ENCODE data around the gene LILRB5.
"Not testable (repeated sequence)": the region's sequence is repeated elsewhere in the genome, so short reads cannot be mapped to it uniquely, and the experiment has no call there.

LILRB5 gene

DNA sequence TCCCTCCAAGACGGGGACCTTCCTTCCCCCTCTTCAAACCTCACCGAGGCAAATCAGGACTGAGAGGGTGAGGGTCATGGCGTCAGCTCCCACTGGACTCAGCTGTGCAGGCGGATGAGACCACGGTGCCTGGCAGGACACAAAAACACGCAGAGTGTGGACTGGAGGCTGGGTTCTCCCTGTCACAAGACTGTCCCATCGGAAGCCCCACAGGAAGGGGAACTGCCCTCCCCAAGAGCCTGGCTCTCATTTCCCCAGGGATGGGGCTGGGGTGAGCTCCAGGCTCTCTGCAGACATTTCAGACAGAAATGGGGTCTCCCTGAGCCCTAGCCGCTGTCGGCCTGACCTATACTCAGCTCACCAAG, at the start of gene LILRB5:
LILRB5 (minus strand) TSS at position 158 of the 365 bp plus-strand sequence; CDS start at position 78, 80 bp downstream.
- DNase-seq = no peak

DNA sequence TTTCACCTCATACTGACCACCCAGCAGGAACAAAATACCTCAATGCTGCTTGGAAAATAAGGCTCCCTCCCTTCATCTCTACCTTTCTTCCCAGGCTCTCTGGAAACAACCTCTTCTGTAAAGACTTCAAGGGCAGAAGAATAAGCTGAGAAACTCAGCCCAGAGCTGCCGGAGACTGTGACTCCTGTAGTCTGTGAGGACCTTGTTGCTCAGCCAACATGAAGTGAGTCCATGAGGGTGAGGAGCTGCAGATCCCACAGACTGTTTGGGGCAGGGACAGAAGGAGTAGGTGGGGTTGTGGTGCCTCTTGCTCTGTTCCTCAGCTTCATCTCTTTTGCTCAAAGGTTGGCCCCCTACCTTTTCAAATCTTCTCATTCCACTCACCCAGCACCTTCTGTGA, 48.1 kb upstream of the LILRB5 start:
- no peak for DNase-seq

DNA sequence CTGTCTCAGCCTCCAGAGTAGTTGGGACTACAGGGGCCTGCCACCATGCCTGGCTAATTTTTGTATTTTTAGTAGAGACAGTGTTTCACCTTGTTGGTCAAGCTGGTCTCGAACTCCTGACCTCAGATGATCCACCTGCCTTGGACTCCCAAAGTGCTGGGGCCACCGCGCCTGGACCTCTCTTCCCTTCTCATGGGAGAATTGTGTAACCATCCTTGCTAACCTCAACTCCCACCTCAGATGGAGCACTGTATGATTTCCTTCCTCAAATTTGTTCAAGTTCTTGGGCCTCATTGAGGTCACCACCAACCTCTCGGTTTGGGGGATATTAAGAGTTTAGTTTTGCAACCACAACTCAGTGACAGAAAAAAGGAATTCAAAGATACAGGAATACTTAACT, 45.2 kb upstream of the LILRB5 start:
- no peak for DNase-seq

DNA sequence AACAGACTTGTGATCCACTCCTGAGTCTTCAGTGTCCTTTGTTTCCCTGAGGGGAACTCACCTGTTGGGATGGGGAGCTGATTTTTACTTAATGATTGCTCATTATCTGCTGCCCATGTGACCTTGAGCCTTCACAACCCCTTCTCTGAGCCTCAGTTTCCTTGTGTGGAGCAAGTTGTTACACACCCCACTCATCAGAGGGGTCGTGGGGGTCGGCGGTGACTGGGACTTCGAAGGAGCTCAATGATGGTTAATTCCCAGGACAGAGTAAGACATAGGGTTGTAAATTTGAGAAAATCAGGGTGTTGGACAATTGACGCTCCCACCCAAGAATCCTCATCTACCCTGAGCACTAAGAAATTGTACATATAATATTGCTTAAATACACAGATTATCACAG, 42.4 kb upstream of the LILRB5 start:
- DNase-seq = no peak

DNA sequence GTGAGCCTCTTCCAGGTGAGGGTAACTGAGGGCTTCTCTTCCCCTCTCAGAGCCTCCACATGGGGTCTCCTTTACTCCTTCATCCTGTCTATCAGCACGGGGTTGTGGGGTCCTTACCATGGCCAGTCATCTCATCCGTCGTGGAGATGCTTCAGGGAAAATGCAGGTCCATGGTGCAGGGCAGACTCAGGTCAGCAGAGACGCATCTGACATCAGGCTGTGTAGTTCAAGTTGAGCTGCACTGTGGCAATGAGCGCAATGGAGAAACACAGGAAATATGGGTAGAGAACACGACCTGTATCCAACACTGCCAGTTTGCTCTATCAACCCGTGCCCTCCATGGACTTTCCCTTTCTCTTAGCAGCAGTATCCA, 42.0 kb upstream of the LILRB5 start:
- DNase-seq = no peak

DNA sequence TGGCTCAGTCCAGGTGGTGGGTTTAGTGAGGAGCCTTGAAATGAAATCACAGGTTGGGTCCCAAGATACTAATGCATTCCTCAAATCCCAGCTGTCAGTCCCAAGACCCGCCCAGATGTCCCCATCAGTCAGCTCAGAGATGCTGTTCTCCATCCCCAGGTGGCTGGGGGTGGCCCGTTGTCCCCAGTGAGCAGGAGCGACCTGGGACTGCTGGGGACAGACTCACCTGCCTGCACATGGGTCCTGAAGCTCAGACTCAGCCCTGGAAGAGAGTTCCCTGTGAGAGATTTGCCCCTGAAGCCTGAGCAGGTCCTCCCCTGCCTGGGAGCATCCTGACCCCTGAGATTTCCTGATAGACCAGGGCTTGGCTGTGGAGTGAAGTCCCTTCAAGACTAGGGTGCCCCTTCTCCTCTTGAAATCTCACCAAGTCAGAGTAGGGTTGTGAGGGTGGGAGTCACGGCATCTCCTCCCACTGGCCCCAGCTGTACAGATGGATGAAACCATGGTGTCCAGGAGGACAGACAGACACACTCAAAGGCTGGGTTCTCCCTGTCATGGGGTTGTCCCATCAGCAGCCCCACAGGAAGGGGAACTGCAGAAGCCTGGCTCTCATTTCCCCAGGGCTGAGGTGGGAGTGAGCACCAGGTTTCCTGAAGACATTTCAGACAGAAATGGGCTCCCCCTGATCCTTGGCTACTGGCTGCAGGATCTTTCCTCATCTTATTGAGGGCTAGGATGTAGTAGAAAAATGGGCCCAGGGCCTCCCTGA, 41.5 kb upstream of the LILRB5 start:
- no peak for DNase-seq

DNA sequence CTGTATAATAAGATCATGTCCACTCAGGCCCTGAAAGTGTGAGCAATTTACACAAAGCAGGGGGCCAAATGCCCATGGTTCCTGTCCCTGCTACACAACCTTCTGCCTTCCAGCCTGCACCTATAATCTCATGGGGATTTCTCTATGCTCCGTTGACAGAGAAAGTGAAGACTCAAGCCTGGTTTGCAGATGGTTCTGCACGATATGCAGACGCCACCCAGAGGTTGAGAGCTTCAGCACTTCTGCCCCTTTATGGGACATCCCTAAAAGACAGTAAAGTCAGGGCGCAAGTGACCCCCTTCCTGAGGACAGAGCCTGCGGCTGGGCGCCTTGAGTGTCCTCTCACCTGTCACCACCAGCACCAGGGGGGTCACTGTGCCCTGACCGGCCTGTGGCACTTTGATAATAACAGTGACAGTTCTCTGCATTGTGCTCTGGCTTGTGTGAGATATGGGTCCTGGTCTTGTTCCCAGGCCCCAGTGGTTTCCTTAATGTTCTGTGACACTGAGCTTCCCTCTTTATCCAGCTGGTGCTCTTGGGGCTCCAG, 40.8 kb upstream of the LILRB5 start:
- no peak for DNase-seq

DNA sequence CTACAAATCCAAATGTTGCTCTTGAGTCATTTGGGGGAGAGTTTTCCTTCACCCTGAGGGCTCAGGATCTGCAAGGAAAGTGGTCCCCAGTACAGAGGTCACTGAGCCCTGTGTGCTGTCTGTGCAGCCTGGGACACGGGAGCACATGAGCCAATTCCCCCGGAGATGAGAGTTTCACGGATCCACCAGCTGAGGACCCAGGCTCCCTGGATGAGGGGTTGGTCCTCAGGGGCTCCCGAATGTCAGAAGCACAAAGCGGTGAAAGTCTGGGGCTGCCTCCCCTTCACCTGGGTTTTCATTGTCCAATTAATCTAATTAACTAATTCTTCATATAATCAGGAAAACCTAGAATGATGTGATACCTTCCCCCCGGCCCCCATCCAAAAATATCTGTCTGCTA, 37.5 kb upstream of the LILRB5 start:
- no peak for DNase-seq

DNA sequence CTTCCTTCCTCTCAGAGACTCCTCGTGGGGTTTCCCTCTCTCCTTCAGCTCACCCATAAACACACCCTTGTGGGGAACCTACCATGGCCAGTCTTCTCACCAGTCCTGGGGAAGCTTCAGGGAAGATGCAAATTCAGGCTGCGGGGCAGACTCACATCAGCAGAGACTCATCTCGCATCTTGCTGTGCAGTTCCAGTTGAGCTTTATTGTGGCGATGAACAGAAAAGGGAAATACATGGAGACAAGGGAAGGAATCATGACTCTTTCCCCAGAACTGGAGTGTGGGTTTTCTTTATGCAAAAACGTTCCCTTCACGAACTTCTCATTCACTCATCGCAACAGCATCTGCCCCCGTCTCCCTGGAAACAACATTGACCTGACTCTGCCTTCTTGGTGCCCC, 32.1 kb upstream of the LILRB5 start:
- DNase-seq = not testable (repeated sequence)

DNA sequence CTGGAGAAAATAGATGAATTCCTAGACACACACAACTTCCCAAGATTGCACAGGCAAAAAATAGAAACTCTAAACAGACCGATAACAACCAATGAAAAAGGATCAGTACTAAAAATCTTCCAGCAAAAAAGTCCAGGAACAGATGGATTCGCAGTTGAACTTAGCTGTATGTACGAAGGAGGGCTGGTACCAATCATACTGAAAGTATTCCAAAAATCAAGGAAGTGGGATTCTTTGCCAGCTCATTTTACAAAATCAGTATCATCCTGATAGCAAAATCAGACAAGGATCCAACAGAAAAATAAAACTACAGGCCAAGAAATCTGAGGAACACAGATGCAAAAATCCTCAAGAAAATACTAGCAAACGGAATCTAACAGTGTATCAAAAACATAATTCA, 30.4 kb upstream of the LILRB5 start:
- DNase-seq = no peak

DNA sequence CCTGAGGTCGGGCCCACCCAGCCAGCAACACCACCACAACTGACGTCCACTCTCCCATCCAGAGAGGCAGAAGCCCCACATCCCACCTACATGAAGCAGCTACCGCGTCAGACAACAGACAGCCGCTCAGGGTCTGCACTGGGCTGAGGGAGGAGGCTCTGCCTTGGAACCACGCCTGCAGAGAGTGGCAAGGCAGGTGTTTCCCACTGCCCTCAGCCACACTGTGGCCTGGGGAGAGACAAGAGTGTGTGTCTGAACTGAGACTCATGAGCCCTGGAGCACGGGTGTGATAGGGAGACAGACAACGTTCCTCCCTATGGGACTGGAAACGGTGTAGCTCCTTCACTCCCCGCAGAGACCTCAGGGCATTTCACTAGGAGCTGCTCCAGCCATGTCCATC, 29.2 kb upstream of the LILRB5 start:
- not testable (repeated sequence) for DNase-seq

DNA sequence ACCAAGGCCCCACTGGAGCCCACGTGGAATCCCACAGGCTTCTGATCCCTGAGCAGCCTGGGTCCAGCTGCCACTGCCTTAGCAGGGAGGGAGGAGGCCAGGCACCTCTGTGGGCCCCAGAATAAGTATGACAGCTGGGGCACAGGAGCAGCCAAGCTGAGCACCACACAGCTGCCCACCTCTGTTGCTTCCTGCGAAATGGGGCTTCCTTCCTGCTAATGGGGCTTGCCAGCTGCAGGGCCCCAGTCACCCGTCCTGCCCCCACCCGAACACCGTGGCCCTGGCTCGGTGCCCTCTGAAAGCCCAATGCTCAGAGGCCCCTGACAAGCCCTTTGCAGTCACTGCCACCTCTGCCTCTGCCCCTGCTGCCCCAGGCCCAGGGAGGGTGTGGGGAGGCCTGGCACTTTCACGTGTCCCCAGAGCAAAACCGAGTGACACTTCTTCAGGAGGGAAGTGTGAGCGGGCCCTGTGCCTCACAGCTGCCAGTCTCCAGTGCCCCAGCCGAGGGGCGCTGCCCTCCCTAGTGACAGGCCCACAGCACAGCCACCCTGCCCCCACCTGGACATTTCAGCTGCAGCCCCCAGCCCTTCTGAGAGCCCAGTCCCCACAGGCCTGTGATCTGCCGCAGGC, 28.5 kb upstream of the LILRB5 start:
- DNase-seq = not testable (repeated sequence)

DNA sequence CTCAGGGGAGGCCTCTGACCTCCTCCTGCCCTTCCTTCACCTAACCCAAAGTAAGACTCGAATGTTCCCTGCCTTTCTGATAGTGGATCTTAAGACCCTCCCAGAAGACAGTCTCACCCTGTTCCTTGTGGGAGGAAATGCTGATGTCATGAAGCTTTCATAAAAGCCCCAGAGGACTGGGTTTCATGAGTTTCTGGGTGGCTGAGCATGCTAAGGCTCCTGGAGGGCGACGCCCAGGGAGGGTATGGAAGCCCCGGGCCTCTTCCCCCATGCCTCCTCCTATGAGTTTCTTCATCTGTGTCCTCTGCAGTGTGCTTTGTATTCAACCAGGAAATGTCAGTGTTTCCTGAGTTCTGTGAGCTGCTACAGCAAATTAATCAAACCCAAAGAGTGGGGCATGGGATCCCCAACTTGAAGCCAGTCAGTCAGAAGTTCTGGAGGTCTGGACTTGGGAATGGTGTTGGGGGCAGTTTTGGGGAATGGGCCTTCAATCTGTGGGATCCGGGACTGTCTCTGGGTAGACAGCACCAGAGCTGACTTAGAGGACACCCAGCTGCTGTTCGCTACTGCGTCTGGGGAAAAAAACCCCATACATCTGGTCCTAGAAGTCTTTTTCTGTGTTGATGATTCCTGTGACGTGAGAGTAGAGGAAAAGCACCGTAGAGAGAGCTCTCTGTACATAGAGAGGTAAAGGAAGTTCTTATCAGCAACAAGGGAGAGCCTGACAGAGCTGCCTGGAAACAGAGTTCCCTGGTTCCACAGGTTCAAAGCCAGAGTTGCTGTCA, 25.8 kb upstream of the LILRB5 start:
- DNase-seq = no peak

DNA sequence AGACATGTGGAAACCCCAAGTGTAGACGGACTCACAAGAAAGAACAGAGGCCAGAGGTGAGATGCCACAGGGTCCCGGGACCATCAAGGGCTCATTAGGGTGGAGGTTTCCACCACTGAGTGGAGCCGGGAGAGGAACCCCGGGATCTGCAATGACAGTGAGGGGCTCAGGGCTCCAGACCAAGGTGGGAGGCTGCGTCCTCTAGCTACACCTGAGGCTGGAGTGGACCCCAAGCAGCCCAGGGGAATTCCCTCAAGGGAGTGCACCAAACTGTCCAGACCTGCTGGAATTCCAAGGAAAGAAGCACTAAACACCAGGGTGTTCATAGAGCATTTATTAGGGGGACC, 24.6 kb upstream of the LILRB5 start:
- not testable (repeated sequence) for DNase-seq

DNA sequence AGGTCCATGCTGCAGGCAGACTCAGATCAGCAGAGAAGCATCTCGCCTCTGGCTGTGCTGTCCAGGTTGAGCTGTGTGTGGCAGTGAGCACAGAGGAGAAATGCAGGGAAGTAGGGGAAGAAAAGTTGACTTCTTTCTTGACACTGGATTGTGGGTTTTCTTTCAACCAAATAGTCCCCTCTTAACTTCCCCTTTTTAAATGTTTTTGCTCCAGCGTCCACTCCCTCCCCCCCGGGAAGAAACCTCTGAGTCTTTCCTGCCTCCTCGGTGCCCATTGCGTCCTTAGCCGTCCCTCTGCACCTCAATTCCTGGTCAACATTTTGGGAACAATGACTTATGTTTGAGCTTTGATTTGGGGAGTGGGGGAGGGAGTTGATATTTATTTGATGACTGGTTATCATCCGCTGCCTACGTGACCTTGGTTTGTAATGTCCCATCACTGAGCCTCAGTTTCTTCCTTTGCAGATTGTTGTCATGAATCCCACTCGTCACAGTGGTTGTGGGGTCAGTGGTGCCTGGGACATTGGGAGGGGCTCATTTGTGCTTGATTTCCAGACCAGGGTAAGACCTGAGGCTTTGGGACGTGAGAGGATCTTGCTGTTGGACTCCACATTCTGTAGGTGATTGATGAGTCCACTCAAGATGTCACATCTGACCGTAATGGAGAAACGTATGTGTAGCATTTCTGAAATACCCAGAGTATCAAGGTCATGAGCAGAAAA, 24.1 kb upstream of the LILRB5 start, which contains the start of gene LILRB2:
LILRB2 (minus strand) TSS at position 104 of the 722 bp plus-strand sequence. CDS start 614 bp downstream, outside the sequence.
- no peak for DNase-seq

DNA sequence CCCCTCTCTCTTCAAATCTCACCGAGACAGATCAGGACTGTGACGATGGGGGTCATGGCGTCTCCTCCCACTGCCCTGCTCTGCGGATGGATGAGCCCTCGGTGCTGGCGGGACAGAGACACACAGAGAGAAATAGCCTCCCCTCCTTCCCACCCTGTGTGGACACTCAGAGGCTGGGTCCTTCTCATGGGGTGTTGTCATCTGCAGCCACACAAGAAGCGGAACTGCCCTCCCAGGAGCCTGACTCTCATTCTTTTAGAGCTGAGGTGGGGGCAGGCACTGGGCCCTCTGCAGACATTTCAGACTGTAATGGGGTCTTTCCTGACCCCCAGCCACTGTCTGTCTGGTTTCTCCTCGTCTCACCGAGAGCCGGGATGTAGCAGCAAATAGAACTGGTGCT, 23.4 kb upstream of the LILRB5 start:
- not testable (repeated sequence) for DNase-seq

DNA sequence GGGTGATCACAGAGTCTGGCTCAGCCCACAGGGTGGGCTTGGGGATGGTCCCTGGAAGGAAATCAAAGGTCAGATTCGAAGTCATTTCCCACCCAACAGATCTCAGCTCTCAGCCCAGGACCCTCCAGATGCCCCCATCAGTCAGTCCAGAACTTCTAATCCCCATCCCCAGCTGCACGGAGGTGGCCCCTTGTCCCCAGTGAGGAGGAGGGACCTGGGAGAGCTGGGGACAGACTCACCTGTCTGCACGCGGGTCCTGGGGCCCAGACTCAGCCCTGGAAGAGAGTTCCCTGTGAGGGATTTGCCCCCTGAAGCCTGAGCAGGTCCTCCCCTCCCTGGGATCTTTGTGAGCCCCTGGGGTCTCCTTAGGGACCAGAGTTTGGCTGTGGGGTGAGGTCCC, 23.0 kb upstream of the LILRB5 start:
- DNase-seq = not testable (repeated sequence)

DNA sequence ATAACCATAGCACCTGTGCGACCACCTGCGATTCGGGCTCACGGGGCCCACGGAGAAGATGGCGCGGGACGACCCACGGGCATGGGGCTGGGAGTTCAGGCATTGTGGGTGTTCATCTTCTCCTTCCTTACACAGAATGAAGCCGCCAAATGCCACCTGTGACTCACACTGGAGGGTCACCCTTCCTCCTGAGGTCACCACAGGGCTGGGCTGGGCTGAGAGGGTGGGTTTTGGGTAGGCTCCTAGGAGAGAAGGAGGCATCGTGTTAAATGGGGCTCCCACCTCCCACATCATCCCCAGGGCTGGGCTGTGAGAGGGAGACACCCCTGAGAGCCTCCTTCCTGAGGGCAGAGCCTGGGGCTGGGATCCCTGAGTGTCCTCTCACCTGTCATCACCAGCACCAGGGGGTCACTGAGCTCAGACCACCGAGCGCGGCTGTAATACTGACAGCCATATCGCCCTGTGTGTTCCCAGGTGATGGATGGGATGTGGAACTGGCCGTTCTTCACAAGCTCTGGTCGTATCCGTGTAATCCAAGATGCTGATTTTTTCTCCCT, 22.4 kb upstream of the LILRB5 start:
- no peak for DNase-seq

DNA sequence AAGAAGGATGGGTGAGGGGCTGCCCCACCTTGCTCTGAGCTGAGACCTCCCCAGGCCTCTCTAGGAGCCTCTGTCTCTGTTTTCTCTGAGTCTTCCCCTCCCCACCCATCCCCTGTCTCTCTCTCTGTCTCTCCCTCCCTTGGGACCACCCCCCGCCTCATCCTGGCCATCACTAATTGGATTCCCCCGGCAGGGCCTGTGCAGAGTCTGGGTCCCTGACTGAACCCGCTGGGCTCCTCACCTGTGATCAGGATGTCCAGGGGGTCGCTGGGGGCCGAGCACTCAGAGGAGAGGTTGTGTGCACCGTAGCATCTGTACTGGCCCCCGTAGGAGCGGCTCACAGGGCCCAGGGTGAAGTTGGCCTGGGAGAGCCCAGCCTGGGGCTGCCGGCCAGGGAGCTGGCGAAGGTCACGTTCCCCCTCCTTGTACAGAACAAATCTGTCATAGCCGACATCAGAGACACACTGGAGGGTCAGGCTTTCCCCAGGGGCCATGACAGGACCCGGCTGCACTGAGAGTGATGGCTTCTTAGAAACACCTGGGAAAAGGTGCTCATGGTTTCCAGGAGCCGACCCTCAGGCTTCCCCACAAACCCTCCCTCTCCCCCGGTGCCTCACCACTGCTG, 21.6 kb upstream of the LILRB5 start:
- DNase-seq = not testable (repeated sequence)

DNA sequence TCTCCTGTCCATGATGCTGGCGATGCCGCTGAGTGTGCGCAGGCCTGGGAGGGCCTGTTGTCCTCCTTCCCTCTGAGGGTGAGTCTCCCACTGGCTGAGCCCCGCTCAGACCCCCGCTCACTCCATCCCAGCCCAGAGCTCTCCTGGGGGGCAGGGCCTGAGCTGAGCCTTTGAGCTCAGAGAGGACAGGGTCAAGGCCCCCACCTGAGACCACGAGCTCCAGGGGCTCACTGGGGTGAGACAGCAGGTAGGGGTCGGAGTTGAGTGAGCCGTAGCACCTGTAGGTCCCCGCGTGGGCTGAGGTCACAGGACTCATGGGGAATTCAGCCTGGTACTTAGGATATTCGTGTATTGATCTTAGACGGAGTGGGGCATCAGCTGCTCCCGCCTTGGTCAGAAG, 21.0 kb upstream of the LILRB5 start:
- DNase-seq = not testable (repeated sequence)

DNA sequence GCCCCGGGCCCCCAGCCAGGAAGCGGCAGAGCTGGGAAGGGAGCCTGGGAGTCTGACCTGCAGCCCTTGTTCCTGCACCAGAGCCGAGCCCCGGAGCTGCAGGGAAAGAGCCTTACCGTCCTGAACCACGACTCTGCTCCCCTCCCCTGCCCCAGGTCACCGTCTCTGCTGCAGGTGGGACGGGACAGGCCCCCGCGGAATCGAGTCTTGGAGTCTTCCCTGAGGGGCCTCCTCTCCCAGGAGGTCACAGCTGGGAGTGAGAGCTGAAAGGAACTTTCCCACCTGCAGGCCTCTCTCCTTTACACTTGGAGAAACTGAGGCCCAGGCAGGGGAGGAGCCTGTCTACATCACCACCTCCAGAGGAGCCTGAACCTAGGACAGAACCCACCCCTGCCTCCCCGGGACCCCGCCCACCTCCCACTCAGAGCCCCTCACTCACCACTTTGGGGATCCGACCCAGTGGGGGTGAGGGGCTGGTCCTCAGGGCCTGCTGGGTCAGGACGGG, 20.1 kb upstream of the LILRB5 start:
- DNase-seq = not testable (repeated sequence)

DNA sequence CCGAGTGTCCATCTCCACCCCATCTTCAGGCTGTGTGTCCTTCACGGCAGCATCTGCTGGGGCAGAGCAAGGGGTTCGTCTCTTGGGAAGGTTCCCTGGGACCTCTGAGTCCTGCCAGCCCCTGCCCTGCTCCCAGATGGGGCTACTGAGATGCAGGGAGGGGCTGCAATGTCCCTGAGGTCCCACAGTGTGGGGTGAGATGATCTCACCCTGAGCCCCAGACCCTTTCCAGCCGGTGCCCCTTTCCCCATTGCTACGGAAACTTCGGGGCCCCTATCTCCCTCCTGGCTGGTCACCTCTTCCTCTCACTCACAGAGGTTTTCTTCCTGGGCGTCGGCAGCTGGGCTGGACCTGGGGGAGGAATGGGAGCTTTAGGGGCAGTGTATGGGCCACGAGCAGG, 18.9 kb upstream of the LILRB5 start:
- DNase-seq = no peak

All from NCI-H1048 (cell line).